HL-60 (cell line): ENCODE data around the gene PTPRT.

ENCODE experiments used
- GABPA ChIP-seq: IDR thresholded peaks from 2 replicates; pipeline ENCODE4 v1.6.1; 2012; ENCODE audit warnings: low read depth
- POLR2AphosphoS5 ChIP-seq: IDR thresholded peaks from 2 replicates; pipeline ENCODE4 v1.6.1; 2012; ENCODE audit warnings: low read depth
- TF ChIP-seq, protein P1 (sequence below): IDR thresholded peaks from one replicate; pipeline ENCODE4 v1.5.1; 2011; ENCODE audit warnings: low read length, control low read depth, inconsistent platforms; ENCODE audit not compliant: insufficient read depth
- TF ChIP-seq, protein P2 (sequence below): IDR thresholded peaks from 2 replicates; pipeline ENCODE4 v1.6.1; 2012; ENCODE audit warnings: low read depth; ENCODE audit not compliant: insufficient replicate concordance

DNA sequence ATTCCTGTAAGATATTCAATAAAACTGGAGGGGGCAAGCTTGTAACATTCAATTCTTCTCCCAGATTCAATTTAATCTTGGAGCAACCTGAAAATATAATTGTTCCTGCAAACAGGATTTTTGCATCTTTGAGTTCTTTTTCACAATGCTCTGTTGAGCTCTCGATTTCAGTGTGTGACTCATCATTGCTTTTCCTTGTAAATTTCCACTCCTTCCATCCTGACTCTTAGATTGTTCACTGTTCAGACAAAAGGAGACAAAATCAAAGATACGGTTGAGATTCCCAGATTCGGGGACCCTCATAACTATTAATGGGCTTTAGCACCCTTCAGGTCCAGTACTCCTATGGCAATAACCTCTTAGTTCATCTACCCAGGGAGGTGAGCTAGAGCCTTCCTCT, 999.6 kb downstream of the PTPRT start:
- TF ChIP-seq, protein P1, sequence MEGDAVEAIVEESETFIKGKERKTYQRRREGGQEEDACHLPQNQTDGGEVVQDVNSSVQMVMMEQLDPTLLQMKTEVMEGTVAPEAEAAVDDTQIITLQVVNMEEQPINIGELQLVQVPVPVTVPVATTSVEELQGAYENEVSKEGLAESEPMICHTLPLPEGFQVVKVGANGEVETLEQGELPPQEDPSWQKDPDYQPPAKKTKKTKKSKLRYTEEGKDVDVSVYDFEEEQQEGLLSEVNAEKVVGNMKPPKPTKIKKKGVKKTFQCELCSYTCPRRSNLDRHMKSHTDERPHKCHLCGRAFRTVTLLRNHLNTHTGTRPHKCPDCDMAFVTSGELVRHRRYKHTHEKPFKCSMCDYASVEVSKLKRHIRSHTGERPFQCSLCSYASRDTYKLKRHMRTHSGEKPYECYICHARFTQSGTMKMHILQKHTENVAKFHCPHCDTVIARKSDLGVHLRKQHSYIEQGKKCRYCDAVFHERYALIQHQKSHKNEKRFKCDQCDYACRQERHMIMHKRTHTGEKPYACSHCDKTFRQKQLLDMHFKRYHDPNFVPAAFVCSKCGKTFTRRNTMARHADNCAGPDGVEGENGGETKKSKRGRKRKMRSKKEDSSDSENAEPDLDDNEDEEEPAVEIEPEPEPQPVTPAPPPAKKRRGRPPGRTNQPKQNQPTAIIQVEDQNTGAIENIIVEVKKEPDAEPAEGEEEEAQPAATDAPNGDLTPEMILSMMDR: no peak
- TF ChIP-seq POLR2AphosphoS5 (no peak), GABPA (no peak)
- TF ChIP-seq, protein P2, sequence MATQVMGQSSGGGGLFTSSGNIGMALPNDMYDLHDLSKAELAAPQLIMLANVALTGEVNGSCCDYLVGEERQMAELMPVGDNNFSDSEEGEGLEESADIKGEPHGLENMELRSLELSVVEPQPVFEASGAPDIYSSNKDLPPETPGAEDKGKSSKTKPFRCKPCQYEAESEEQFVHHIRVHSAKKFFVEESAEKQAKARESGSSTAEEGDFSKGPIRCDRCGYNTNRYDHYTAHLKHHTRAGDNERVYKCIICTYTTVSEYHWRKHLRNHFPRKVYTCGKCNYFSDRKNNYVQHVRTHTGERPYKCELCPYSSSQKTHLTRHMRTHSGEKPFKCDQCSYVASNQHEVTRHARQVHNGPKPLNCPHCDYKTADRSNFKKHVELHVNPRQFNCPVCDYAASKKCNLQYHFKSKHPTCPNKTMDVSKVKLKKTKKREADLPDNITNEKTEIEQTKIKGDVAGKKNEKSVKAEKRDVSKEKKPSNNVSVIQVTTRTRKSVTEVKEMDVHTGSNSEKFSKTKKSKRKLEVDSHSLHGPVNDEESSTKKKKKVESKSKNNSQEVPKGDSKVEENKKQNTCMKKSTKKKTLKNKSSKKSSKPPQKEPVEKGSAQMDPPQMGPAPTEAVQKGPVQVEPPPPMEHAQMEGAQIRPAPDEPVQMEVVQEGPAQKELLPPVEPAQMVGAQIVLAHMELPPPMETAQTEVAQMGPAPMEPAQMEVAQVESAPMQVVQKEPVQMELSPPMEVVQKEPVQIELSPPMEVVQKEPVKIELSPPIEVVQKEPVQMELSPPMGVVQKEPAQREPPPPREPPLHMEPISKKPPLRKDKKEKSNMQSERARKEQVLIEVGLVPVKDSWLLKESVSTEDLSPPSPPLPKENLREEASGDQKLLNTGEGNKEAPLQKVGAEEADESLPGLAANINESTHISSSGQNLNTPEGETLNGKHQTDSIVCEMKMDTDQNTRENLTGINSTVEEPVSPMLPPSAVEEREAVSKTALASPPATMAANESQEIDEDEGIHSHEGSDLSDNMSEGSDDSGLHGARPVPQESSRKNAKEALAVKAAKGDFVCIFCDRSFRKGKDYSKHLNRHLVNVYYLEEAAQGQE: no peak
